HG03575 (cell line): ENCODE data around the gene IL1RL2.

Experiments
- ATAC-seq: cut with Tn5 transposase; IDR thresholded peaks from one replicate; pipeline ENCODE4 v1.9.1; 2021; ENCODE audit not compliant: unreplicated experiment, insufficient number of reproducible peaks, low FRiP score; ENCODE audit errors: extremely low read depth

IL1RL2 gene

GRCh38 chr2:102233132-102233884, 46.5 kb downstream of the IL1RL2 start:
- no peak for ATAC-seq

GRCh38 chr2:102235042-102235473, 48.2 kb downstream of the IL1RL2 start:
- ATAC-seq: no peak

- ATAC-seq: no peak
Observed at GRCh38 chr2:102235491-102235890, 48.7 kb downstream of the IL1RL2 start.

- no peak for ATAC-seq
Observed at GRCh38 chr2:102236132-102236531, 49.3 kb downstream of the IL1RL2 start.

- ATAC-seq: no peak
Observed at GRCh38 chr2:102237176-102237575, 50.4 kb downstream of the IL1RL2 start.

- no peak for ATAC-seq
Observed at GRCh38 chr2:102238039-102238756, 51.4 kb downstream of the IL1RL2 start.

DNA sequence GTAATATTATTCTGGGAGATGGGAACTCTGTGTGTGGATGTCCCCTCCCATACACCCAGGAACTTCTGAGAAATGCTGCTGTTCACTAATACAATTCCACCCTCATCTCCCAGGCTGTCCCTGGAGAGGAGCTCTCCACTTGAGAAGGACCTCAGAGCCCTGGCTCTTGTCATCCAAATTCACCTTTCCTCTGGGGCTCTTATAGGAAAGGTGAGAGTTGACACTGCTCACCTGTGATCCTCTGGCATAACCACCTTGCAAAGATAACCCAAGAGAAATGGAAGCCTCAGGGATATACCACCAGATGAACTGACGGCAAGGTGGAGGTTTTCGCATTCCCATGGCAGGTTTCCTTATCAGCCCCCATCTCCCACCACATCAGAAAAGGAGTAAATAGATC, 52.0 kb downstream of the IL1RL2 start:
- ATAC-seq: no peak

DNA sequence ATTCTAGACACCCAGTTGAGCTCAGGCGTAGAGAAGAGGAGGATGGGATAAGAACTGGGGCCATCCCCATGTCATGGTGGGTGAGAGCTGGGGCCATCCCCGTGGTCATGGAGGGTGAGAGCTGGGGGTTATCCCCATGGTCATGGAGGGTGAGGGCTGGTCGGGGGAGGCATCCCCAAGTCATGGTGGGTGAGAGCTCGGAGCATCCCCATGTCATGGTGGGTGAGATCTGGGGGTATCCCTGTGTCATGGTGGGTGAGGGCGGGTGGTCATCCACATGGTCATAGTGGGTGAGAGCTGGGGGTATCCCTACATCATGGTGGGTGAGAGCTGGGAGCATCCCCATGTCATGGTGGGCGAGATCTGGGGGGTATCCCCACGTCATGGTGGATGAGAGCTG, 52.5 kb downstream of the IL1RL2 start:
- no peak for ATAC-seq

DNA sequence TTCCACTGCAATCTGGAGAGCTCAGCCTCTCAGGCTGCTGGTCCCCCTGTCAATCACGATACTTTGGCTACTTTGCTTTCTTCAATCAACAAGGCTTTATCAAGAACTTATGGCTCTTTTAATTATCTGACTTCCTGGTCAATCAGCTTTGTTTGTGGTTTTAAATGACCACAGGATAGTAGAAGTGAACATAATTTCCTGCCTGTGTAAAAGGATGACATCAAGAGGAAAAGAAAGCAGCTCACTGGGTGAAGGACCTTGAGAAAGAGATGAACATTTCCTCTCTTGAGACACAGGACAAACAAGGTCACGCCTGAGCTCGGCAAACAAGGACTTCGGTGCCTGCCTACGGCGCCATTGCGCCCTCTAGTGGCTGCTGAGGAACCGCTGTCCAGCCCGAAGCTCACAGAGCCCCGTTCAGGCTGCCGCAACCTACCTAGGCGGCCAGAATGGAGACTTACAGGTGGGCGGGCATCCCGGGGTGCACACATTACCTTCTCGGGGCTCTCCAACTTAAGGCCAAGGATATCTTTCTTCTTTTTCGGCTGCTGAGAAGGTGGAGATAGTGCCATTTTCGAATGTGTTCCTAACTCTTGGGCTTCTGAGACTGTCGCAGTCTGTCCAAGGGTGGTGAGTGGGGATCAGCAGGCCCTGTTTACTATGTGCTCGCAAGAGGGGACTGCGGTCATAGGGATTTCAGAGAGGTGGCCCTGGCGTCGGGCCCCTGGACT, 54.0 kb downstream of the IL1RL2 start:
- peak; percentile 70 for ATAC-seq

- ATAC-seq: no peak
Observed at GRCh38 chr2:102241616-102242305, 54.9 kb downstream of the IL1RL2 start.

GRCh38 chr2:102245266-102246151, 58.7 kb downstream of the IL1RL2 start:
- ATAC-seq: no peak

- no peak for ATAC-seq
Observed at GRCh38 chr2:102250278-102250821, 63.5 kb downstream of the IL1RL2 start.

GRCh38 chr2:102251042-102251848, 64.4 kb downstream of the IL1RL2 start:
- ATAC-seq: no peak

GRCh38 chr2:102251849-102252203, 65.0 kb downstream of the IL1RL2 start:
- no peak for ATAC-seq

DNA sequence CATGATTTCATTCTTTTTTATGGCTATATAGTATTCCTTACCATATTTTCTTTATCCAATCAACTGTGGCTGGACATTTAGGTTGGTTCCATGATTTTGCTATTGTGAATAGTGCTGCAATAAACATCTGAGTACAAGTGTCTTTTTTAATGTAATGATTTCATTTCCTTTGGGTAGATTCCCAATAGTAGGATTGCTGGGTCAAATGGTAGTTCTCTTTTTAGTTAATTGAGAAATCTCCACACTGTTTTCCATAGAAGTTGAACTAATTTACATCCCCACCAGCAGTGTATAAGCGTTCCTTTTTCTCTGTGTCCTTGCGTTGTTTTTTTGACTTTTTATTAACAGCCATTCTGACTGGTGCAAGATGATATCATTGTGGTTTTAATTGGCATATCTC, 65.4 kb downstream of the IL1RL2 start:
- ATAC-seq: no peak

DNA sequence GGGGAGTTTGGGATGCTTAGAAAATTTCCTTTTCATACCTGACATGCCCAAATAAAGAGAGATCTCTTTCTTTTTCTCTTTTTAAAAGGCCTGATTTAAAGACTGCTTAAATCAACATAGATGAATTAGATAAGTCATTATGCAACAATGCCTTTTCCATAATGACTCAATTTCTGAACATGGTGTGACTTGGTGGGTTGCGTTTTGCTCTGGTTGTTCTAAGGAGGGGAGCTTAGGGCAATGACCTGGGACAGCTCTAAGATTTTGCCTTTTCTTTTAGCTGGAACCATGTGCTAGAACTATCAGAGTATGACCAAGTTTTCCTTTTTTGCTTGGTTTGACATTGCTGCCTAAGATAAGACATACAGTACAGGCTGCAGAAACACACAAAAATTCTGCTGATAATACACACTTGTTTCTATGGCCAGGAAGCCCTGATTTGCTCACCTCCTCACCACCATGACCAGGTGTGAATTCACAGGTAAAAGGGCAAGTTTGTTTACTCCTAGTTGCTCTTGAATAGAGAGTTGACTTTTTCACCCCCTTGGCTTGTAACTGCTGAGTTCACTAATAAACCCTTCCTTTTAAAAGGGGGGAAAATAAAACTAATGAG, 66.4 kb downstream of the IL1RL2 start:
- ATAC-seq: no peak

GRCh38 chr2:102253753-102254150, 66.9 kb downstream of the IL1RL2 start:
- no peak for ATAC-seq
